Measurements from ENCODE around the gene QSOX2.

The QSOX2 gene

GRCh38 chr9:136186386-136186785 lies 59.2 kb downstream of the QSOX2 start:
- DNase-seq = no peak

GRCh38 chr9:136185596-136186366 lies 59.8 kb downstream of the QSOX2 start:
- DNase-seq = no peak

- DNase-seq = no peak
Measured at GRCh38 chr9:136185066-136185465, 60.5 kb downstream of the QSOX2 start.

- no peak for DNase-seq
Measured at GRCh38 chr9:136182850-136183422, 62.7 kb downstream of the QSOX2 start.

- no peak for DNase-seq
Measured at GRCh38 chr9:136182420-136182787, 63.2 kb downstream of the QSOX2 start.

- no peak for DNase-seq
Measured at GRCh38 chr9:136181784-136182419, 63.7 kb downstream of the QSOX2 start.

- DNase-seq = no peak
Measured at GRCh38 chr9:136180586-136180985, 65.0 kb downstream of the QSOX2 start.

GRCh38 chr9:136179761-136180160 lies 65.9 kb downstream of the QSOX2 start:
- no peak for DNase-seq

- DNase-seq = no peak
Measured at GRCh38 chr9:136179101-136179616, 66.5 kb downstream of the QSOX2 start.

- DNase-seq = no peak
Measured at GRCh38 chr9:136178773-136179075, 66.9 kb downstream of the QSOX2 start.

GRCh38 chr9:136178061-136178772 lies 67.4 kb downstream of the QSOX2 start:
- DNase-seq = no peak

GRCh38 chr9:136177224-136177623 lies 68.4 kb downstream of the QSOX2 start:
- DNase-seq = no peak

- no peak for DNase-seq
Measured at GRCh38 chr9:136175616-136176197, 69.9 kb downstream of the QSOX2 start.

- no peak for DNase-seq
Measured at GRCh38 chr9:136174779-136175615, 70.6 kb downstream of the QSOX2 start.

- no peak for DNase-seq
Measured at GRCh38 chr9:136173648-136174290, 71.8 kb downstream of the QSOX2 start.

GRCh38 chr9:136172412-136173079 lies 73.1 kb downstream of the QSOX2 start:
- DNase-seq = no peak

- DNase-seq = no peak
Measured at GRCh38 chr9:136171801-136172411, 73.7 kb downstream of the QSOX2 start.

- no peak for DNase-seq
Measured at GRCh38 chr9:136171009-136171800, 74.4 kb downstream of the QSOX2 start.

GRCh38 chr9:136170006-136170901 lies 75.4 kb downstream of the QSOX2 start:
- no peak for DNase-seq
